ENCODE measurements around the gene STON1.

DNA sequence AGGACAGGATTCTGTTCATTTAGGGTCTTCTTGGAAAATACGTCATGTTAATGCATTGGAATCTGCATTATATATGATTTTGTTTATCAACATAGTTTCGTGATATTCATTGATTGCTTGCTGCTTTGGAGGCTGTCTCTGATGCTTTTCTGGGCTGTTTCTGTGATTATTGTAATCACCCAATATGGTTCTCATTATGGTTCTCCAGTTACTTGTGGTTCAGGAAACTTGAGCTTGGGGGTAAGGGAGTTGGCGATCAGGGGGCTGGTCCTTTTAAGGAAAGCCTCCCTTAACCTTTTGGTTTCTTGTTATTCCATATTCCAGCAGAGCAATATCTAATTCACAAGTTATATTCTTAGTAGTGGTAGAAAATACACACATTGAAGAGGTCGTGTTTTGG, 17.4 kb upstream of the STON1 start:
- TF ChIP-seq, protein P1, sequence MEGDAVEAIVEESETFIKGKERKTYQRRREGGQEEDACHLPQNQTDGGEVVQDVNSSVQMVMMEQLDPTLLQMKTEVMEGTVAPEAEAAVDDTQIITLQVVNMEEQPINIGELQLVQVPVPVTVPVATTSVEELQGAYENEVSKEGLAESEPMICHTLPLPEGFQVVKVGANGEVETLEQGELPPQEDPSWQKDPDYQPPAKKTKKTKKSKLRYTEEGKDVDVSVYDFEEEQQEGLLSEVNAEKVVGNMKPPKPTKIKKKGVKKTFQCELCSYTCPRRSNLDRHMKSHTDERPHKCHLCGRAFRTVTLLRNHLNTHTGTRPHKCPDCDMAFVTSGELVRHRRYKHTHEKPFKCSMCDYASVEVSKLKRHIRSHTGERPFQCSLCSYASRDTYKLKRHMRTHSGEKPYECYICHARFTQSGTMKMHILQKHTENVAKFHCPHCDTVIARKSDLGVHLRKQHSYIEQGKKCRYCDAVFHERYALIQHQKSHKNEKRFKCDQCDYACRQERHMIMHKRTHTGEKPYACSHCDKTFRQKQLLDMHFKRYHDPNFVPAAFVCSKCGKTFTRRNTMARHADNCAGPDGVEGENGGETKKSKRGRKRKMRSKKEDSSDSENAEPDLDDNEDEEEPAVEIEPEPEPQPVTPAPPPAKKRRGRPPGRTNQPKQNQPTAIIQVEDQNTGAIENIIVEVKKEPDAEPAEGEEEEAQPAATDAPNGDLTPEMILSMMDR (IDR thresholded peaks at IDR 0.05; ENCODE audit: extremely low read depth in 1 of 2, insufficient read depth in 1 of 2, low read depth in 1 of 2, low read length in 2 of 2) = no peak
- TF ChIP-seq GATA2 (IDR thresholded peaks at IDR 0.05; ENCODE audit: insufficient read depth, insufficient read length, low read depth, low read length) = no peak

Measured in endothelial cell of umbilical vein (primary cell).